Neuronal stem cell (in vitro differentiated cells): Measurements from ENCODE around the gene MICAL3. TPM values are rescaled to one million over a fixed set of nuclear protein-coding genes. Genes with fewer than 3 reads are reported as not detected.
"Not testable (repeated sequence)": the region's sequence is repeated elsewhere in the genome, so short reads cannot be mapped to it uniquely, and the experiment has no call there.

Source experiments
- DNase-seq: peaks from one replicate; pipeline ENCODE4 v3.0.0-alpha.2; 2013; ENCODE audit warnings: low spot score
- H2AFZ ChIP-seq: one replicate; pipeline ENCODE4 v1.6.1; 2013; ENCODE audit warnings: mild to moderate bottlenecking, low read length, inconsistent platforms
- H2AK5ac ChIP-seq: 2 replicates; pipeline ENCODE4 v1.6.1; 2013; ENCODE audit warnings: low read depth, mild to moderate bottlenecking, inconsistent platforms, low read length, moderate library complexity, mixed read lengths
- H2BK120ac ChIP-seq: 2 replicates; pipeline ENCODE4 v1.6.1; 2013; ENCODE audit warnings: low read depth, mild to moderate bottlenecking, inconsistent platforms, low read length, moderate library complexity, mixed read lengths
- H2BK12ac ChIP-seq: one replicate; pipeline ENCODE4 v1.6.1; 2013; ENCODE audit warnings: low read length, inconsistent platforms
- H2BK15ac ChIP-seq: 2 replicates; pipeline ENCODE4 v1.6.1; 2013; ENCODE audit warnings: mild to moderate bottlenecking, low read length, inconsistent platforms, mixed read lengths
- H2BK5ac ChIP-seq: one replicate; pipeline ENCODE4 v1.6.1; 2013; ENCODE audit warnings: inconsistent platforms, mild to moderate bottlenecking, low read length, moderate library complexity
- H3K14ac ChIP-seq: one replicate; pipeline ENCODE4 v1.6.1; 2013; ENCODE audit warnings: low read length, inconsistent platforms
- H3K18ac ChIP-seq: 2 replicates; pipeline ENCODE4 v1.6.1; 2013; ENCODE audit warnings: low read length, inconsistent platforms
- H3K23ac ChIP-seq: 2 replicates; pipeline ENCODE4 v1.6.1; 2013; ENCODE audit warnings: low read depth, mild to moderate bottlenecking, mixed read lengths, low read length, inconsistent platforms; ENCODE audit not compliant: poor library complexity
- H3K27ac ChIP-seq: replicated peaks from 3 replicates; pipeline ENCODE4 v1.5.1; 2013; ENCODE audit warnings: low read length, inconsistent platforms
- H3K27me3 ChIP-seq, 3 experiments: 2 replicates each; pipeline ENCODE4 v1.6.1; 2013; ENCODE audit warnings: low read length in 3 of 3, mild to moderate bottlenecking in 2 of 3, inconsistent platforms in 1 of 3, low read depth in 1 of 3, mixed read lengths in 1 of 3, moderate library complexity in 1 of 3; ENCODE audit not compliant: control insufficient read depth in 3 of 3, insufficient read depth in 3 of 3
- H3K36me3 ChIP-seq, 2 donors: replicated peaks in 1 of 2; 2 replicates each; pipeline ENCODE4 v1.6.1; 2013; ENCODE audit warnings: low read length in 2 of 2; ENCODE audit not compliant: control insufficient read depth in 2 of 2, insufficient read depth in 2 of 2
- H3K4ac ChIP-seq: 2 replicates; pipeline ENCODE4 v1.6.1; 2013; ENCODE audit warnings: inconsistent platforms, mild to moderate bottlenecking, low read length, moderate library complexity
- H3K4me1 ChIP-seq, 2 donors: 1 replicate in 1 of 2; 2 replicates in 1 of 2; pipeline ENCODE4 v1.6.1; 2013; ENCODE audit warnings: low read length in 2 of 2, low read depth in 1 of 2; ENCODE audit not compliant: control insufficient read depth in 2 of 2, insufficient read depth in 1 of 2
- H3K4me2 ChIP-seq: one replicate; pipeline ENCODE4 v1.6.1; 2013; ENCODE audit warnings: mild to moderate bottlenecking, low read length, inconsistent platforms; ENCODE audit not compliant: insufficient read depth, poor library complexity, severe bottlenecking
- H3K4me3 ChIP-seq, 2 donors: 2 replicates each; pipeline ENCODE4 v1.5.1; 2013; ENCODE audit warnings: low read length in 2 of 2, mild to moderate bottlenecking in 2 of 2, inconsistent platforms in 1 of 2, moderate library complexity in 1 of 2
- H3K79me1 ChIP-seq: one replicate; pipeline ENCODE4 v1.6.1; 2013; ENCODE audit warnings: low read depth, mild to moderate bottlenecking, inconsistent platforms, low read length, moderate library complexity
- H3K9ac ChIP-seq: one replicate; pipeline ENCODE4 v1.6.1; 2013; ENCODE audit warnings: mild to moderate bottlenecking, low read depth, low read length, inconsistent platforms; ENCODE audit not compliant: poor library complexity
- H3K9me3 ChIP-seq, 2 donors: replicated peaks in 1 of 2; 2 replicates each; pipeline versions ENCODE3 to v1.6.1; 2013; ENCODE audit warnings: low read length in 2 of 2, mild to moderate bottlenecking in 2 of 2, inconsistent platforms in 1 of 2, low read depth in 1 of 2, mixed read lengths in 1 of 2, moderate library complexity in 1 of 2; ENCODE audit not compliant: control insufficient read depth in 2 of 2, insufficient read depth in 1 of 2
- H4K8ac ChIP-seq: one replicate; pipeline ENCODE4 v1.6.1; 2013; ENCODE audit warnings: low read depth, mild to moderate bottlenecking, inconsistent platforms, low read length, moderate library complexity
- H4K91ac ChIP-seq: one replicate; pipeline ENCODE4 v1.6.1; 2013; ENCODE audit warnings: low read length, low read depth, mild to moderate bottlenecking, inconsistent platforms; ENCODE audit not compliant: poor library complexity
- WGBS, 2 donors: extraction: QIAGEN DNeasy Blood & Tissue Kit; methylation state at CpG; one replicate each; pipeline ENCODE4 v1.1.7; 2013; ENCODE audit warnings: missing lambda C conversion rate in 2 of 2, mixed read lengths in 1 of 2; ENCODE audit not compliant: insufficient read length in 2 of 2, insufficient replicate concordance in 1 of 2; ENCODE audit errors: extremely low coverage in 2 of 2; 5-methylcytosine and 5-hydroxymethylcytosine counted together
- polyA plus RNA-seq, 2 experiments: library from polyadenylated mRNA; stranded (reverse); fragments of 200-250 nt; gene quantifications; one replicate each; pipeline ENCODE4 v1.2.3, GENCODE V29; 2013

Gene MICAL3, protein sequence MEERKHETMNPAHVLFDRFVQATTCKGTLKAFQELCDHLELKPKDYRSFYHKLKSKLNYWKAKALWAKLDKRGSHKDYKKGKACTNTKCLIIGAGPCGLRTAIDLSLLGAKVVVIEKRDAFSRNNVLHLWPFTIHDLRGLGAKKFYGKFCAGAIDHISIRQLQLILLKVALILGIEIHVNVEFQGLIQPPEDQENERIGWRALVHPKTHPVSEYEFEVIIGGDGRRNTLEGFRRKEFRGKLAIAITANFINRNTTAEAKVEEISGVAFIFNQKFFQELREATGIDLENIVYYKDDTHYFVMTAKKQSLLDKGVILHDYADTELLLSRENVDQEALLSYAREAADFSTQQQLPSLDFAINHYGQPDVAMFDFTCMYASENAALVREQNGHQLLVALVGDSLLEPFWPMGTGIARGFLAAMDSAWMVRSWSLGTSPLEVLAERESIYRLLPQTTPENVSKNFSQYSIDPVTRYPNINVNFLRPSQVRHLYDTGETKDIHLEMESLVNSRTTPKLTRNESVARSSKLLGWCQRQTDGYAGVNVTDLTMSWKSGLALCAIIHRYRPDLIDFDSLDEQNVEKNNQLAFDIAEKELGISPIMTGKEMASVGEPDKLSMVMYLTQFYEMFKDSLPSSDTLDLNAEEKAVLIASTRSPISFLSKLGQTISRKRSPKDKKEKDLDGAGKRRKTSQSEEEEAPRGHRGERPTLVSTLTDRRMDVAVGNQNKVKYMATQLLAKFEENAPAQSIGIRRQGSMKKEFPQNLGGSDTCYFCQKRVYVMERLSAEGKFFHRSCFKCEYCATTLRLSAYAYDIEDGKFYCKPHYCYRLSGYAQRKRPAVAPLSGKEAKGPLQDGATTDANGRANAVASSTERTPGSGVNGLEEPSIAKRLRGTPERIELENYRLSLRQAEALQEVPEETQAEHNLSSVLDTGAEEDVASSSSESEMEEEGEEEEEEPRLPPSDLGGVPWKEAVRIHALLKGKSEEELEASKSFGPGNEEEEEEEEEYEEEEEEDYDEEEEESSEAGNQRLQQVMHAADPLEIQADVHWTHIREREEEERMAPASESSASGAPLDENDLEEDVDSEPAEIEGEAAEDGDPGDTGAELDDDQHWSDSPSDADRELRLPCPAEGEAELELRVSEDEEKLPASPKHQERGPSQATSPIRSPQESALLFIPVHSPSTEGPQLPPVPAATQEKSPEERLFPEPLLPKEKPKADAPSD (N-terminal part only)
- 9.6 TPM for polyA plus RNA-seq (2013, experiment 1 of 2)
- polyA plus RNA-seq (2013, experiment 2 of 2): 9.0 TPM

- Histone ChIP-seq H3K9me3 (peaks cover 0 to 2% of the 10 kb centered on the region in 2 donors), H2BK5ac (no peak within 1 kb of the TSS), H3K4me1 (peaks cover 10 to 16% of the 10 kb centered on the region in 2 donors), H3K4me2 (peak within 1 kb of the TSS; percentile 85), H4K8ac (no peak within 1 kb of the TSS), H2BK120ac (no peak within 1 kb of the TSS), H3K23ac (peak within 1 kb of the TSS; percentile 8), H3K4me3 (peak within 1 kb of the TSS; percentile 49 to 80), H2AK5ac (no peak within 1 kb of the TSS), H3K18ac (peak within 1 kb of the TSS; percentile 83), H3K4ac (no peak within 1 kb of the TSS), H2AFZ (peak within 1 kb of the TSS; percentile 92), H3K79me1 (no peaks in the 10 kb centered on the region), H3K36me3 (no peaks in the 10 kb centered on the region), H3K14ac (no peak within 1 kb of the TSS), H3K27ac (no peak within 1 kb of the TSS), H3K27me3 (peaks cover 10 to 64% (median 34%) of the 10 kb centered on the region in 3 experiments), H2BK15ac (no peak within 1 kb of the TSS), H2BK12ac (no peak within 1 kb of the TSS), H4K91ac (no peak within 1 kb of the TSS), H3K9ac (peak within 1 kb of the TSS; percentile 77)
- peak; percentile 54 for DNase-seq
- no CpG with 5 or more reads among the region's 56 CpGs for WGBS, 2 donors
These were observed at the start of gene MICAL3 for GRCh38 chr22:18024276-18024939. Gene MICAL3 (minus strand): TSS chr22:18024561. CDS start chr22:17906812, 117,749 bp downstream.

DNA sequence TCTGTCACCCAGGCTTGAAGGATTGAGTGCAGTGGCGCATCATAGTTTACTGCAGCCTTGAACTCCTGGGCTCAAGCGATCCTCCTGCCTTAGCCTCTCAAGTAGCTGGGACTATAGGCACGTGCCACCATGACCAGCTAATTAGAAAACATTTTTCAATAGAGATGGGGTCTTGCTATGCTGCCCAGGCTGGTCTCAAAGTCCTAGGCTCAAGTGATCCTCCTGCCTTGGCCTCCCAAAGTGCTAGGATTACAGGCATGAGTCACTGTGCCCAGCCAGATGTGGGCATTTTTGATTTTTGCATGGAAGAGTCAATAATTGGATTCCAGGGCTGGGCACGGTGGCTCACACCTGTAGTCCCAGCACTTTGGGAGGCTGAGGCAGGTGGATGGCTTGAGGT lies 49.6 kb upstream of the MICAL3 start:
- not testable (repeated sequence) for H4K8ac ChIP-seq, H2BK15ac ChIP-seq, H3K36me3 ChIP-seq, H3K27ac ChIP-seq, H3K14ac ChIP-seq, H3K79me1 ChIP-seq, DNase-seq, H3K9ac ChIP-seq, H2BK12ac ChIP-seq, H3K4ac ChIP-seq, H3K18ac ChIP-seq, H3K23ac ChIP-seq, H3K4me3 ChIP-seq, H2BK120ac ChIP-seq, H3K4me2 ChIP-seq, H3K9me3 ChIP-seq, H2AK5ac ChIP-seq, H2AFZ ChIP-seq, H4K91ac ChIP-seq, H2BK5ac ChIP-seq
- no CpG with 5 or more reads among the region's 4 CpGs for WGBS, 2 donors
- peaks cover 0 to 10% (median 0%) of the 10 kb centered on the region in 3 experiments for H3K27me3 ChIP-seq
- peaks cover 2 to 14% of the 10 kb centered on the region in 2 donors for H3K4me1 ChIP-seq

- H3K4me3 ChIP-seq: no peak overlapping the region
- H3K23ac ChIP-seq: no peak overlapping the region
- no peak overlapping the region for H3K18ac ChIP-seq
- H2BK120ac ChIP-seq: no peak overlapping the region
- H4K8ac ChIP-seq: no peak overlapping the region
- H3K27me3 ChIP-seq: peaks cover 0 to 15% (median 0%) of the 10 kb centered on the region in 3 experiments
- H2BK5ac ChIP-seq: no peak overlapping the region
- no peak overlapping the region for H2AFZ ChIP-seq
- H3K4me2 ChIP-seq: no peak overlapping the region
- H2BK12ac ChIP-seq: no peak overlapping the region
- no peak overlapping the region for H3K14ac ChIP-seq
- no CpG with 5 or more reads among the region's 2 CpGs for WGBS, 2 donors
- no peak overlapping the region for H2AK5ac ChIP-seq
- peaks cover 1% of the 10 kb centered on the region for H3K79me1 ChIP-seq
- no peak for DNase-seq
- H3K4me1 ChIP-seq: peaks cover under 1 to 11% of the 10 kb centered on the region in 2 donors
- H3K4ac ChIP-seq: no peak overlapping the region
- H4K91ac ChIP-seq: no peak overlapping the region
- H3K27ac ChIP-seq: no peak overlapping the region
- H3K36me3 ChIP-seq: no peaks in the 10 kb centered on the region
- H3K9me3 ChIP-seq: no peaks in the 10 kb centered on the region
- H3K9ac ChIP-seq: no peak overlapping the region
- no peak overlapping the region for H2BK15ac ChIP-seq
These were observed 49.1 kb upstream of the MICAL3 start for GRCh38 chr22:18073467-18073866.
